Brain microvascular endothelial cell (primary cell): ENCODE results near the gene TSPYL2.
A peak's percentile ranks its signal among the peaks of the same experiment; 100 is the strongest.

Experiments used
- DNase-seq: peaks from one replicate; pipeline ENCODE4 v3.0.0-alpha.2; 2020
- H3K27ac ChIP-seq: fragments of 250-450 bp; sonication (Bioruptor Pico); 2 replicates; pipeline ENCODE4 v1.5.1; 2020; ENCODE audit warnings: mild to moderate bottlenecking, moderate library complexity
- H3K27me3 ChIP-seq: fragments of 250-450 bp; sonication (Bioruptor Pico); replicated peaks from 2 replicates; pipeline ENCODE4 v1.5.1; 2020; ENCODE audit warnings: mild to moderate bottlenecking
- H3K36me3 ChIP-seq: fragments of 250-450 bp; sonication (Bioruptor Pico); replicated peaks from 2 replicates; pipeline ENCODE4 v1.5.1; 2020; ENCODE audit warnings: mild to moderate bottlenecking
- H3K4me3 ChIP-seq: 2 replicates; pipeline ENCODE4 v1.5.1; 2011; ENCODE audit warnings: low read depth, mild to moderate bottlenecking, control low read depth, low read length, moderate library complexity
- in situ Hi-C: cut with HindIII; loops from 2 replicates; pipeline ENCODE4 v1.10.0; 2017; ENCODE audit warnings: low sequenced_read_pairs, low pct_ligation_motif_present
- TF ChIP-seq, protein P1 (sequence below): IDR thresholded peaks from 2 replicates; pipeline ENCODE4 v1.5.1; 2011; ENCODE audit warnings: low read depth, mild to moderate bottlenecking, moderate library complexity, low read length, control low read depth, inconsistent platforms; ENCODE audit errors: missing control alignments

Gene TSPYL2

DNA sequence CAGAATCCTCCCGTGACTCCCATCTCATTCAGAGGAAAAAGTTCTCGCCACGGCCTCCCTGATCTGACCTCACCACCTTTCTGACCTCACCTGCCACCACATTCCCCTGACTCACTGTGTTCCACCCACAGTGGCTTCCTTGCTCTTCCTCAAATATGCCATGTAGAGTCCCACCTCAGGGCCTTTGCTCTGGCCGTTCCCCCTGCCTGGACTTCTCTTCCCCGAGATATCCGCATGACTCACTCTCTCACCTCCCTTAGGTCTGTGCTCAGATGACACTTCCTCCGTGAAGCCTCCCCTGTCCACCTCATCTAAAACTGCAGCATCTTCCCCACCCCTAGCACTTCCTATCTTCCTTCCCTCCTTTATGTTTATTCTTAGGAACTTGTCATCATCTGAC is 7.2 kb upstream of the TSPYL2 start:
- in situ Hi-C loops, result no loop called here
- H3K36me3 ChIP-seq, result no peaks in the 10 kb centered on the region
- no peak overlapping the region for H3K4me3 ChIP-seq
- TF ChIP-seq, protein P1, sequence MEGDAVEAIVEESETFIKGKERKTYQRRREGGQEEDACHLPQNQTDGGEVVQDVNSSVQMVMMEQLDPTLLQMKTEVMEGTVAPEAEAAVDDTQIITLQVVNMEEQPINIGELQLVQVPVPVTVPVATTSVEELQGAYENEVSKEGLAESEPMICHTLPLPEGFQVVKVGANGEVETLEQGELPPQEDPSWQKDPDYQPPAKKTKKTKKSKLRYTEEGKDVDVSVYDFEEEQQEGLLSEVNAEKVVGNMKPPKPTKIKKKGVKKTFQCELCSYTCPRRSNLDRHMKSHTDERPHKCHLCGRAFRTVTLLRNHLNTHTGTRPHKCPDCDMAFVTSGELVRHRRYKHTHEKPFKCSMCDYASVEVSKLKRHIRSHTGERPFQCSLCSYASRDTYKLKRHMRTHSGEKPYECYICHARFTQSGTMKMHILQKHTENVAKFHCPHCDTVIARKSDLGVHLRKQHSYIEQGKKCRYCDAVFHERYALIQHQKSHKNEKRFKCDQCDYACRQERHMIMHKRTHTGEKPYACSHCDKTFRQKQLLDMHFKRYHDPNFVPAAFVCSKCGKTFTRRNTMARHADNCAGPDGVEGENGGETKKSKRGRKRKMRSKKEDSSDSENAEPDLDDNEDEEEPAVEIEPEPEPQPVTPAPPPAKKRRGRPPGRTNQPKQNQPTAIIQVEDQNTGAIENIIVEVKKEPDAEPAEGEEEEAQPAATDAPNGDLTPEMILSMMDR, result no peak
- H3K27me3 ChIP-seq, result no peaks in the 10 kb centered on the region
- no peak for DNase-seq
- no peak overlapping the region for H3K27ac ChIP-seq

DNA sequence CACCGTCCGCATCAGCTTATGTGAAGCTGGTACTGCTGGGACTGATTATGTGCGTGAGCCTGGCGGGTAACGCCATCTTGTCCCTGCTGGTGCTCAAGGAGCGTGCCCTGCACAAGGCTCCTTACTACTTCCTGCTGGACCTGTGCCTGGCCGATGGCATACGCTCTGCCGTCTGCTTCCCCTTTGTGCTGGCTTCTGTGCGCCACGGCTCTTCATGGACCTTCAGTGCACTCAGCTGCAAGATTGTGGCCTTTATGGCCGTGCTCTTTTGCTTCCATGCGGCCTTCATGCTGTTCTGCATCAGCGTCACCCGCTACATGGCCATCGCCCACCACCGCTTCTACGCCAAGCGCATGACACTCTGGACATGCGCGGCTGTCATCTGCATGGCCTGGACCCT is 5.5 kb upstream of the TSPYL2 start:
- Histone ChIP-seq H3K27ac (no peak overlapping the region), H3K27me3 (no peaks in the 10 kb centered on the region), H3K4me3 (no peak overlapping the region), H3K36me3 (no peaks in the 10 kb centered on the region)
- TF ChIP-seq, protein P1, result no peak
- no peak for DNase-seq
- in situ Hi-C loops, result no loop called here

- Histone ChIP-seq H3K36me3 (no peaks in the 10 kb centered on the region), H3K27ac (no peak overlapping the region), H3K27me3 (no peaks in the 10 kb centered on the region), H3K4me3 (no peak overlapping the region)
- TF ChIP-seq, protein P1, result no peak
- in situ Hi-C loops, result no loop called here
- no peak for DNase-seq
Measured at GRCh38 chrX:53077207-53078197, 4.7 kb upstream of the TSPYL2 start.

GRCh38 chrX:53078943-53079342 is 3.2 kb upstream of the TSPYL2 start:
- TF ChIP-seq, protein P1, result no peak
- no peak overlapping the region for H3K4me3 ChIP-seq
- DNase-seq, result no peak
- H3K27me3 ChIP-seq, result no peaks in the 10 kb centered on the region
- H3K27ac ChIP-seq, result no peak overlapping the region
- no peaks in the 10 kb centered on the region for H3K36me3 ChIP-seq
- in situ Hi-C loops, result no loop called here

DNA sequence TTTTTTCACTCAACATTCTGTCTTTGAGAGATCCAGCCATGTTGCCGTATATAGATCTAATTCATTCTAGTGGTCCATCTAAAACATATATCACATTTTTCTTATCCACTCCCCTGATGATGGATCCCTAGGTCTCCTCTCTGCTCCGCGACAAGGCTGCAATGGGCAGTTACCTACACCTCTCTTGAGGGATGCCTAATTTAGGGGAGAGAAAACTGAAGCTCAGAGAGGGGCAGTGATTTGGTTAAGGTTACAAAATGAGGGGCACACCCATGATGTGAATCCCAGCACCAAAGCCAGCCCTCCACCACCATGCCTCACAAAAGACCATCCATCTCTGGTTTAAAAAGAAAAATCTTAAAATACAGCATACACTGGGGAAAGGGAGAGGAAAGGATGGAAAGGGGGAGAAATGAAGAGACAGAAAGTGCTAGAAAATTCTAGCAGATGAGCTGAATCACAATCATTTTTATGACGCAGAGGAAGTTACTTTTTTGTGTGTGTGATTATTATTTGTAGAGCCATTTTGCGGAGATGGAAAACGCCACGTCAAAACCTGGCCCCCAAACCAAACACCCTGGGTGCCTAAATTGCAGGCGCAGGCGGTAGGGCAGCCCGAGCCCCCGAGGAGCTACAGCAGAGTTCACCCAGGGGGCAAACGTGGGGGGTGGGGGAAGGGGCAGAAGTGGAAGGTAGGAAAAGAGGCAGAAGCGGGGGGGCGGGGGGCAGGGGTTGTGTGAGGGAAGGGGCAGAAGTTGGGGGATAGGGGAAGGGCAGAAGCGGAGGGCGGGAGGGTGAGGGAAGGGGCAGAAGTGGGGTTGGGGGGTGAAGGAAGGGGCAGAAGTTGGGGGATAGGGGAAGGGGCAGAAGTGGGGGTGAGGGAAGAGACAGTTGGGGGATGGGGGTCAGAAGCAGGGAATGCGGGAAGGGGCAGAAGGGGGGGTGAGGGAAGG is 1.3 kb upstream of the TSPYL2 start:
- in situ Hi-C loops, result no loop called here
- Histone ChIP-seq H3K27ac (peak overlapping the region; percentile 57), H3K36me3 (peaks cover 9% of the 10 kb centered on the region), H3K4me3 (no peak overlapping the region), H3K27me3 (no peaks in the 10 kb centered on the region)
- TF ChIP-seq, protein P1, result no peak
- no peak for DNase-seq
